CD14-positive monocyte (primary cell): ENCODE results near the gene PRXL2B. TPM values are rescaled to one million over a fixed set of nuclear protein-coding genes. Genes with fewer than 3 reads are reported as not detected.

Experiments used
- DNase-seq, 3 donors: peaks; one replicate each; pipeline ENCODE4 v3.0.0-alpha.2; 2011 to 2022
- H2AFZ ChIP-seq: 2 replicates; pipeline ENCODE4 v1.6.0; 2012; ENCODE audit warnings: mild to moderate bottlenecking, low read depth, low read length, inconsistent platforms; ENCODE audit not compliant: insufficient read depth, poor library complexity, severe bottlenecking
- H3K27ac ChIP-seq, 2 donors: 1 replicate in 1 of 2; 2 replicates in 1 of 2; pipeline ENCODE4 v1.5.1; 2012 to 2013; ENCODE audit warnings: low read length in 2 of 2, control low read depth in 1 of 2, inconsistent platforms in 1 of 2, low read depth in 1 of 2, mild to moderate bottlenecking in 1 of 2
- H3K27me3 ChIP-seq, 2 donors: one replicate each; pipeline versions ENCODE4 v1.6.0 to v1.6.1; 2011 to 2013; ENCODE audit warnings: low read length in 2 of 2; ENCODE audit not compliant: control insufficient read depth in 2 of 2, insufficient read depth in 2 of 2
- H3K36me3 ChIP-seq, 2 donors: replicated peaks in 1 of 2; 1 replicate in 1 of 2; 2 replicates in 1 of 2; pipeline versions ENCODE4 v1.5.1 to v1.6.1; 2012 to 2013; ENCODE audit warnings: low read length in 2 of 2, control low read depth in 1 of 2, inconsistent platforms in 1 of 2, mild to moderate bottlenecking in 1 of 2; ENCODE audit not compliant: insufficient read depth in 2 of 2, control insufficient read depth in 1 of 2
- H3K4me1 ChIP-seq, 2 donors: 1 replicate in 1 of 2; 2 replicates in 1 of 2; pipeline versions ENCODE4 v1.5.1 to v1.6.1; 2012 to 2013; ENCODE audit warnings: low read length in 2 of 2, control low read depth in 1 of 2, inconsistent platforms in 1 of 2, mild to moderate bottlenecking in 1 of 2, moderate library complexity in 1 of 2; ENCODE audit not compliant: insufficient read depth in 2 of 2, control insufficient read depth in 1 of 2
- H3K4me2 ChIP-seq: replicated peaks from 2 replicates; pipeline ENCODE3; 2012; ENCODE audit warnings: low read length, moderate library complexity, mild to moderate bottlenecking; ENCODE audit not compliant: poor library complexity, severe bottlenecking; ENCODE audit errors: extremely low read depth
- H3K4me3 ChIP-seq, 3 experiments: fragments of 200-600 bp in 1 of 3; sonication (generic) in 1 of 3; replicated peaks in 1 of 3; 1 replicate in 2 of 3; 2 replicates in 1 of 3; pipeline ENCODE4 v1.5.1; 2011 to 2013; ENCODE audit warnings: low read length in 3 of 3, mild to moderate bottlenecking in 3 of 3, control low read depth in 2 of 3, low read depth in 2 of 3, inconsistent platforms in 1 of 3, moderate library complexity in 1 of 3
- H3K79me2 ChIP-seq: 2 replicates; pipeline ENCODE4 v1.6.0; 2012; ENCODE audit warnings: mild to moderate bottlenecking, control low read depth, inconsistent platforms, low read length, moderate library complexity; ENCODE audit not compliant: insufficient read depth
- H3K9ac ChIP-seq: 2 replicates; pipeline ENCODE4 v1.6.0; 2017; ENCODE audit warnings: low read length, mild to moderate bottlenecking; ENCODE audit not compliant: insufficient read depth, poor library complexity, severe bottlenecking
- H3K9me3 ChIP-seq, 2 donors: replicated peaks in 1 of 2; 1 replicate in 1 of 2; 2 replicates in 1 of 2; pipeline versions ENCODE4 v1.5.1 to v1.6.1; 2012 to 2013; ENCODE audit warnings: low read length in 2 of 2, control low read depth in 1 of 2; ENCODE audit not compliant: control insufficient read depth in 1 of 2, insufficient read depth in 1 of 2
- H4K20me1 ChIP-seq: 2 replicates; pipeline ENCODE4 v1.6.0; 2012; ENCODE audit warnings: mild to moderate bottlenecking, low read length, control low read depth, moderate library complexity; ENCODE audit not compliant: insufficient read depth
- H3K27ac Mint-ChIP-seq, 7 donors: one replicate each; pipeline ENCODE4 v1.8.0; 2020; ENCODE audit warnings: mild to moderate bottlenecking in 7 of 7, mixed read lengths in 7 of 7, moderate library complexity in 6 of 7, inconsistent platforms in 2 of 7
- H3K27me3 Mint-ChIP-seq, 3 donors: one replicate each; pipeline ENCODE4 v1.8.0; 2021 to 2022; ENCODE audit warnings: low read depth in 3 of 3, mild to moderate bottlenecking in 3 of 3, mixed read lengths in 3 of 3, moderate library complexity in 3 of 3, inconsistent platforms in 1 of 3
- H3K36me3 Mint-ChIP-seq, 2 donors: one replicate each; pipeline ENCODE4 v1.8.0; 2020; ENCODE audit warnings: mixed read lengths in 2 of 2, inconsistent platforms in 1 of 2, mild to moderate bottlenecking in 1 of 2
- H3K4me1 Mint-ChIP-seq: one replicate; pipeline ENCODE4 v1.8.0; 2020; ENCODE audit warnings: mild to moderate bottlenecking, mixed read lengths
- H3K4me3 Mint-ChIP-seq, 2 donors: one replicate each; pipeline ENCODE4 v1.8.0; 2020; ENCODE audit warnings: mild to moderate bottlenecking in 2 of 2, mixed read lengths in 2 of 2, moderate library complexity in 1 of 2
- H3K9me3 Mint-ChIP-seq, 7 donors: one replicate each; pipeline ENCODE4 v1.8.0; 2020 to 2022; ENCODE audit warnings: mixed read lengths in 7 of 7, mild to moderate bottlenecking in 6 of 7, moderate library complexity in 6 of 7, inconsistent platforms in 2 of 7
- CTCF ChIP-seq: fragments of 200-600 bp; IDR thresholded peaks from one replicate; pipeline ENCODE4 v1.8.0; 2022; ENCODE audit warnings: antibody characterized with exemption, mild to moderate bottlenecking
- WGBS: methylation state at CpG from one replicate; pipeline ENCODE4 v1.1.5; 2013; ENCODE audit warnings: missing lambda C conversion rate; ENCODE audit not compliant: insufficient coverage; 5-methylcytosine and 5-hydroxymethylcytosine counted together
- intact Hi-C, 2 donors: fragments of 100-400 bp; cut with micrococcal nuclease; formaldehyde crosslinking; loops; one replicate each; pipeline versions ENCODE4 v1.15.0 to v1.15.1; 2023
- polyA plus RNA-seq, 3 donors: library from polyadenylated mRNA; depleted of rRNA in 1 of 3; unstranded in 2 of 3; stranded (reverse) in 1 of 3; fragments of 300-500 nt in 2 of 3; fragments of >200 nt in 1 of 3; fragmentation: Illumina TruSeq in 2 of 3; gene quantifications; 1 replicate in 2 of 3; 2 replicates in 1 of 3; pipeline ENCODE4 v1.2.3, GENCODE V29; 2012 to 2021

The PRXL2B gene
- polyA plus RNA-seq, 3 donors = 3.6 to 8.8 (median 6.0) TPM

DNA sequence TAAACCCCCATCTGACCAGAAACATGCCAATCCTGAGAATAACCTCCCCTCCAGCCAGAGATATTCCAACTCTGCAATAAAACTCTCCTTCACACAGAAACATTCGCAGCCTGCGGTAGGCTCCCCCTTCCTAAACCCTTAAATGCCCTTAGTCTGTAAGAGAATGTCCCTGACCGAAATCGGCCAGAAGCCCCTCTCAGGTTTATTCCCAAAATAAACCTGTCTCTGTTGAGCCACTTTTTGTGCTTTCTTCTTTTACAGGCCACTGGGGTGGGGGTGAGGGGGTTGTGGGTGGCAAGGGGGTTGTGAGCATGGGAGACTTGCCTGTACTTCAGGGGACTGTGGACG is 4.6 kb downstream of the PRXL2B start:
- peaks cover 0 to 8% of the 10 kb centered on the region in 2 donors for H3K27me3 ChIP-seq
- WGBS = 83% methylated on average over 1 of the region's 5 CpGs
- H2AFZ ChIP-seq = no peak overlapping the region
- Mint-ChIP-seq H3K36me3 (peaks cover 4 to 6% of the 10 kb centered on the region in 2 donors), H3K4me1 (peaks cover 12% of the 10 kb centered on the region), H3K27me3 (peaks cover 1 to 31% (median 6%) of the 10 kb centered on the region in 3 donors), H3K4me3 (no peak overlapping the region), H3K27ac (peak overlapping the region in 1 of 7 donors; percentile 30), H3K9me3 (peaks cover 0 to 3% (median 0%) of the 10 kb centered on the region in 7 donors)
- H3K79me2 ChIP-seq = no peaks in the 10 kb centered on the region
- DNase-seq = no peak
- no peak overlapping the region for H3K4me2 ChIP-seq
- no peak overlapping the region for H3K4me3 ChIP-seq
- no peak overlapping the region for H3K27ac ChIP-seq
- H3K9me3 ChIP-seq = no peaks in the 10 kb centered on the region
- H3K9ac ChIP-seq = no peak overlapping the region
- peaks cover 17% of the 10 kb centered on the region in 2 donors for H3K4me1 ChIP-seq
- no peak for TF ChIP-seq CTCF
- no peaks in the 10 kb centered on the region for H4K20me1 ChIP-seq
- intact Hi-C loops = no loop called here
- H3K36me3 ChIP-seq = peaks cover 0 to 4% of the 10 kb centered on the region in 2 donors

DNA sequence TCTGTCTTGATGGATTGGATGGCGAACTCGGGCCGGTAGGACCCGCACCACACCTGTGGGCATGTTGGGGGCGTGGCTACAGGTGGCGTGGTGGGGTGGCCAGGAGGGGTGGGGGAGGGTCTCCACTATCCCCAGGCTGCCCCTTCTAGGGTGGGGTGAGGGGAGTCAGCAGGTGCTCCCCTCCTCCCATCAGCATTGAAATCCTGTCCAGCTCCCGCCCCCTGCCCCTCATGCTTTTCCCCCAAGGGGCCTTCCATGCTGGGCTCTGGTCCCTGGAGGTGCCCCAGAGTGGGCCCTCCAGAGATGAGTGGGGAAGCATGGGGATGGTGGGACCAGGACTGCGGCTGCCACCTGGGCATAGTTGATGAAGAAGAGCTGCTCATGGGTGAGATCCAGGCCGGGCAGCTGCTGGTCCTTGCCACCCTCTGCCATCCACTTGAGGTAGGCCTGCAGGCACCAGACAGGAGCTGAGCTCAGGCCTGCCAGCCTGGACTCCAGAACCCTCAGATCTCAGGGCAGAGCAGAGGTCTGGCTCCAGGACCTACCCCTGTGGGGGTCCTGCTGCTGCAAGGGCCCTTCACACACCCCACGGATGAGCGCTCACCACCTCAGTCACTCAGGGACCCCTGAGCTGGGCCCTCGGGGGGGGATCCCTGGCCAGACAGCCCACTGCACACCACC is 5.1 kb downstream of the PRXL2B start:
- Histone ChIP-seq H3K4me2 (no peak overlapping the region), H3K4me1 (peaks cover 16 to 17% of the 10 kb centered on the region in 2 donors), H3K27ac (no peak overlapping the region), H3K36me3 (peaks cover 0 to 4% of the 10 kb centered on the region in 2 donors), H3K27me3 (peaks cover 0 to 8% of the 10 kb centered on the region in 2 donors), H4K20me1 (no peaks in the 10 kb centered on the region), H3K9me3 (no peaks in the 10 kb centered on the region), H3K4me3 (no peak overlapping the region), H3K9ac (no peak overlapping the region), H2AFZ (no peak overlapping the region), H3K79me2 (no peaks in the 10 kb centered on the region)
- WGBS = 96% methylated on average over 5 of the region's 12 CpGs
- Mint-ChIP-seq H3K4me1 (peaks cover 12% of the 10 kb centered on the region), H3K27ac (no peak overlapping the region), H3K4me3 (no peak overlapping the region), H3K36me3 (peaks cover 4 to 6% of the 10 kb centered on the region in 2 donors), H3K9me3 (peaks cover 0 to 3% (median 0%) of the 10 kb centered on the region in 7 donors), H3K27me3 (peaks cover 1 to 29% (median 6%) of the 10 kb centered on the region in 3 donors)
- intact Hi-C loops = no loop called here
- no peak for TF ChIP-seq CTCF
- no peak for DNase-seq
